H1 (cell line): Measurements from ENCODE around the gene ZNF180. TPM values are rescaled to one million over a fixed set of nuclear protein-coding genes. Genes with fewer than 3 reads are reported as not detected.

Experiments
- CTCF ChIA-PET: fragments of 300-600 bp; sonication (Branson Sonifier 250); formaldehyde crosslinking; loops from one replicate; lab custom pipeline; 2021; ENCODE audit not compliant: partially characterized antibody; lab: Charles Lee
- POLR2A ChIA-PET: fragments of 300-600 bp; sonication (Branson Sonifier 250); formaldehyde crosslinking; loops from one replicate; lab custom pipeline; 2021; ENCODE audit warnings: inconsistent platforms; ENCODE audit not compliant: partially characterized antibody; lab: Charles Lee
- DNase-seq, 2 experiments: peaks; one replicate each; pipeline versions ENCODE4 v3.0.0 to v3.0.0-alpha.2; 2010 to 2022; ENCODE audit warnings: low spot score in 2 of 2, low read depth in 1 of 2, mixed read lengths in 1 of 2
- FAIRE-seq: peaks from 2 replicates; lab custom pipeline; 2011; peaks lifted over from hg19 to GRCh38; lab: Jason Lieb, UNC
- H2AFZ ChIP-seq: 2 replicates; pipeline ENCODE4 v1.8.1; 2012; ENCODE audit warnings: low read length, inconsistent platforms
- H2AK5ac ChIP-seq: 2 replicates; pipeline ENCODE4 v1.6.1; 2013; ENCODE audit warnings: low read depth, low read length
- H2BK120ac ChIP-seq: replicated peaks from 2 replicates; pipeline ENCODE3; 2013; ENCODE audit warnings: low read depth, low read length, inconsistent platforms
- H2BK12ac ChIP-seq: 2 replicates; pipeline ENCODE4 v1.6.1; 2013; ENCODE audit warnings: low read depth, low read length
- H2BK15ac ChIP-seq: 2 replicates; pipeline ENCODE4 v1.6.1; 2013; ENCODE audit warnings: low read length
- H2BK20ac ChIP-seq: 2 replicates; pipeline ENCODE4 v1.6.1; 2013; ENCODE audit warnings: low read length
- H2BK5ac ChIP-seq: 2 replicates; pipeline ENCODE4 v1.6.1; 2013; ENCODE audit warnings: low read depth, low read length
- H3K14ac ChIP-seq: 2 replicates; pipeline ENCODE4 v1.6.1; 2013; ENCODE audit warnings: inconsistent platforms; ENCODE audit not compliant: insufficient read length
- H3K18ac ChIP-seq: 2 replicates; pipeline ENCODE4 v1.6.1; 2013; ENCODE audit warnings: low read length; ENCODE audit errors: extremely low read depth
- H3K23ac ChIP-seq: 2 replicates; pipeline ENCODE4 v1.6.1; 2013; ENCODE audit warnings: inconsistent platforms; ENCODE audit not compliant: insufficient read length
- H3K23me2 ChIP-seq: 2 replicates; pipeline ENCODE4 v1.6.1; 2013; ENCODE audit warnings: low read depth, low read length
- H3K27ac ChIP-seq: 2 replicates; pipeline ENCODE4 v1.6.1; 2011; ENCODE audit warnings: low read depth, low read length, inconsistent platforms
- H3K27me3 ChIP-seq, 4 experiments: replicated peaks in 1 of 4; 1 replicate in 1 of 4; 2 replicates in 3 of 4; pipeline versions ENCODE4 v1.6.1 to v1.8.1; 2011 to 2013; ENCODE audit warnings: low read length in 3 of 4, mild to moderate bottlenecking in 3 of 4, inconsistent platforms in 2 of 4, mixed read lengths in 2 of 4, moderate library complexity in 1 of 4; ENCODE audit not compliant: control insufficient read depth in 3 of 4, insufficient read depth in 3 of 4; ENCODE audit errors: extremely low read depth in 1 of 4
- H3K36me3 ChIP-seq, 4 experiments: 2 replicates each; pipeline versions ENCODE4 v1.6.1 to v1.8.1; 2011 to 2013; ENCODE audit warnings: mild to moderate bottlenecking in 4 of 4, low read length in 3 of 4, moderate library complexity in 2 of 4, control low read depth in 1 of 4, inconsistent platforms in 1 of 4; ENCODE audit not compliant: insufficient read depth in 4 of 4, control insufficient read depth in 2 of 4
- H3K4ac ChIP-seq: replicated peaks from 2 replicates; pipeline ENCODE3; 2013; ENCODE audit warnings: low read length, low read depth, mixed read lengths, inconsistent platforms; ENCODE audit not compliant: insufficient read length
- H3K4me1 ChIP-seq, 4 experiments: replicated peaks in 1 of 4; 1 replicate in 1 of 4; 2 replicates in 3 of 4; pipeline versions ENCODE4 v1.6.1 to v1.8.1; 2011 to 2013; ENCODE audit warnings: low read length in 3 of 4, inconsistent platforms in 2 of 4, mixed read lengths in 1 of 4; ENCODE audit not compliant: insufficient read depth in 4 of 4, control insufficient read depth in 3 of 4
- H3K4me2 ChIP-seq, 2 experiments: 2 replicates each; pipeline versions ENCODE4 v1.6.1 to v1.8.1; 2011 to 2013; ENCODE audit warnings: low read depth in 2 of 2, low read length in 2 of 2, control low read depth in 1 of 2, inconsistent platforms in 1 of 2, mild to moderate bottlenecking in 1 of 2; ENCODE audit not compliant: insufficient read depth in 1 of 2
- H3K4me3 ChIP-seq, 4 experiments: fragments of 200-600, 300-600 bp in 1 of 4; sonication (generic), shearing (Covaris generic), sonication (Bioruptor Twin) in 1 of 4; 2 replicates each; pipeline versions ENCODE4 v1.5.1 to v1.8.1; 2011 to 2016; ENCODE audit warnings: low read length in 4 of 4, low read depth in 3 of 4, control low read depth in 2 of 4, inconsistent platforms in 2 of 4, mild to moderate bottlenecking in 2 of 4, mixed read lengths in 1 of 4, moderate library complexity in 1 of 4; ENCODE audit not compliant: insufficient read depth in 2 of 4; ENCODE audit errors: extremely low read depth in 1 of 4
- H3K56ac ChIP-seq: replicated peaks from 2 replicates; pipeline ENCODE3; 2013; ENCODE audit warnings: low read depth, mild to moderate bottlenecking, mixed read lengths, low read length, inconsistent platforms; ENCODE audit not compliant: insufficient read length
- H3K79me1 ChIP-seq: 2 replicates; pipeline ENCODE4 v1.6.1; 2013; ENCODE audit warnings: low read depth, low read length, control low read depth
- H3K79me2 ChIP-seq, 2 experiments: 2 replicates each; pipeline versions ENCODE4 v1.6.1 to v1.8.1; 2012 to 2013; ENCODE audit warnings: low read length in 2 of 2, mild to moderate bottlenecking in 2 of 2, inconsistent platforms in 1 of 2; ENCODE audit not compliant: insufficient read depth in 2 of 2, control insufficient read depth in 1 of 2
- H3K9ac ChIP-seq, 4 experiments: replicated peaks in 1 of 4; 1 replicate in 1 of 4; 2 replicates in 3 of 4; pipeline versions ENCODE4 v1.6.1 to v1.8.1; 2011 to 2013; ENCODE audit warnings: low read depth in 3 of 4, low read length in 3 of 4, control low read depth in 2 of 4, mild to moderate bottlenecking in 2 of 4, moderate library complexity in 2 of 4, inconsistent platforms in 1 of 4; ENCODE audit errors: extremely low read depth in 1 of 4
- H3K9me3 ChIP-seq, 2 experiments: 2 replicates each; pipeline versions ENCODE4 v1.6.1 to v1.8.1; 2012 to 2013; ENCODE audit warnings: mild to moderate bottlenecking in 2 of 2, moderate library complexity in 2 of 2, control low read depth in 1 of 2, inconsistent platforms in 1 of 2, low read depth in 1 of 2, low read length in 1 of 2, mixed read lengths in 1 of 2; ENCODE audit not compliant: insufficient read depth in 2 of 2
- H4K20me1 ChIP-seq, 2 experiments: replicated peaks in 1 of 2; 2 replicates each; pipeline versions ENCODE3 to v1.8.1; 2011 to 2013; ENCODE audit warnings: inconsistent platforms in 2 of 2, low read length in 2 of 2, mild to moderate bottlenecking in 1 of 2; ENCODE audit not compliant: insufficient read depth in 2 of 2, control insufficient read depth in 1 of 2
- H4K5ac ChIP-seq: 2 replicates; pipeline ENCODE4 v1.6.1; 2013; ENCODE audit warnings: low read length, low read depth, mixed read lengths, inconsistent platforms; ENCODE audit not compliant: insufficient read length
- H4K8ac ChIP-seq: 2 replicates; pipeline ENCODE4 v1.8.0; 2013; ENCODE audit warnings: mild to moderate bottlenecking, moderate library complexity, low read length, inconsistent platforms; ENCODE audit not compliant: insufficient read depth; ENCODE audit errors: extremely low read depth
- H4K91ac ChIP-seq: replicated peaks from 2 replicates; pipeline ENCODE3; 2013; ENCODE audit warnings: low read length, mixed read lengths, inconsistent platforms; ENCODE audit not compliant: insufficient read length
- CREB1 ChIP-seq: IDR thresholded peaks from 2 replicates; pipeline ENCODE4 v1.6.1; 2012; ENCODE audit warnings: inconsistent platforms
- GABPA ChIP-seq: IDR thresholded peaks from 2 replicates; pipeline ENCODE4 v1.6.1; 2011; ENCODE audit warnings: mild to moderate bottlenecking, low read length, moderate library complexity, borderline replicate concordance; ENCODE audit not compliant: insufficient read depth
- HDAC6 ChIP-seq: IDR thresholded peaks from one replicate; pipeline ENCODE4 v1.7.1; 2012; ENCODE audit warnings: low read depth, mild to moderate bottlenecking, inconsistent platforms, low read length, moderate library complexity
- JUN ChIP-seq: IDR thresholded peaks from 2 replicates; pipeline ENCODE4 v1.6.1; 2011; ENCODE audit warnings: low read depth, mild to moderate bottlenecking, improper control_type of control experiment, low read length
- KDM1A ChIP-seq: fragments of 200-600, 300-600 bp; sonication (generic); IDR thresholded peaks from 2 replicates; pipeline ENCODE4 v1.7.1; 2016; ENCODE audit warnings: mild to moderate bottlenecking, low read length, borderline replicate concordance
- KDM5A ChIP-seq: fragments of 200-600 bp; IDR thresholded peaks from 2 replicates; pipeline ENCODE4 v1.7.1; 2012; ENCODE audit warnings: mild to moderate bottlenecking, low read length, inconsistent platforms, mixed read lengths
- NRF1 ChIP-seq: IDR thresholded peaks from 2 replicates; pipeline ENCODE4 v1.6.1; 2011; ENCODE audit warnings: mild to moderate bottlenecking, low read depth, low read length, improper control_type of control experiment
- POLR2A ChIP-seq, 2 experiments: IDR thresholded peaks; 1 replicate in 1 of 2; 2 replicates in 1 of 2; pipeline ENCODE4 v1.6.1; 2011; ENCODE audit warnings: low read depth in 2 of 2, low read length in 2 of 2, mild to moderate bottlenecking in 2 of 2; ENCODE audit errors: control extremely low read depth in 1 of 2
- POU5F1 ChIP-seq: IDR thresholded peaks from 2 replicates; pipeline ENCODE4 v1.6.1; 2011; ENCODE audit warnings: low read depth, mild to moderate bottlenecking, low read length, moderate library complexity
- RAD21 ChIP-seq, 2 experiments: IDR thresholded peaks in 1 of 2; conservative IDR thresholded peaks in 1 of 2; 2 replicates each; pipeline ENCODE4 v1.6.1; 2011; ENCODE audit warnings: low read depth in 2 of 2, low read length in 2 of 2, improper control_type of control experiment in 1 of 2, inconsistent platforms in 1 of 2, mild to moderate bottlenecking in 1 of 2, moderate library complexity in 1 of 2
- SIRT6 ChIP-seq: IDR thresholded peaks from one replicate; pipeline ENCODE4 v1.7.1; 2012; ENCODE audit warnings: low read length, inconsistent platforms
- SP2 ChIP-seq: IDR thresholded peaks from 2 replicates; pipeline ENCODE4 v1.6.1; 2012; ENCODE audit warnings: mild to moderate bottlenecking, low read length, inconsistent platforms
- TAF7 ChIP-seq: optimal IDR thresholded peaks from 2 replicates; pipeline ENCODE3; 2011; ENCODE audit warnings: low read depth, mild to moderate bottlenecking, inconsistent platforms, low read length, moderate library complexity, borderline replicate concordance
- TBP ChIP-seq: IDR thresholded peaks from 2 replicates; pipeline ENCODE4 v1.6.1; 2011; ENCODE audit warnings: low read depth, low read length, improper control_type of control experiment
- TEAD4 ChIP-seq: IDR thresholded peaks from 2 replicates; pipeline ENCODE4 v1.6.1; 2012; ENCODE audit warnings: low read depth, low read length, inconsistent platforms, mixed read lengths
- WGBS, 2 experiments: shearing (Covaris generic) in 1 of 2; methylation state at CpG; one replicate each; pipeline versions ENCODE4 v1.1.6 to v1.1.7; 2013 to 2015; ENCODE audit warnings: low lambda C conversion rate in 2 of 2, mixed read lengths in 2 of 2, inconsistent platforms in 1 of 2, low coverage in 1 of 2, missing lambda C conversion rate in 1 of 2; ENCODE audit not compliant: insufficient replicate concordance in 2 of 2, insufficient coverage in 1 of 2, insufficient read length in 1 of 2; ENCODE audit errors: extremely low coverage in 1 of 2, missing lambda C conversion rate in 1 of 2; 5-methylcytosine and 5-hydroxymethylcytosine counted together
- polyA plus RNA-seq, 7 experiments: library from polyadenylated mRNA; depleted of rRNA in 3 of 7; stranded (reverse) in 5 of 7; unstranded in 2 of 7; fragments of >200 nt in 5 of 7; fragments of 200-250 nt in 2 of 7; gene quantifications; 1 replicate in 5 of 7; 2 replicates in 1 of 7; 4 replicates in 1 of 7; pipeline versions ENCODE4 v1.2.1 to v1.2.3, GENCODE V29; 2011 to 2013; ENCODE audit warnings: missing spikeins in 2 of 7, mixed read lengths in 2 of 7
- total RNA-seq: library from RNA; stranded (reverse); fragmentation: NEBNext Ultra II Directional; extraction: Animal tissue kit (Norgen Biotek cat#: 25700); gene quantifications from 2 replicates; pipeline ENCODE4 v1.2.1, GENCODE V29; 2021
- TF ChIP-seq, protein P1 (sequence below): IDR thresholded peaks from 2 replicates; pipeline ENCODE4 v1.6.1; 2011; ENCODE audit warnings: low read depth, mild to moderate bottlenecking, low read length; ENCODE audit not compliant: insufficient read depth

ZNF180 gene
- total and polyA plus RNA-seq, 2 of the 8 experiments (the other 6 are each of a cell fraction or from before 2014, with no cell fraction given): 1.3 to 8.5 TPM

DNA sequence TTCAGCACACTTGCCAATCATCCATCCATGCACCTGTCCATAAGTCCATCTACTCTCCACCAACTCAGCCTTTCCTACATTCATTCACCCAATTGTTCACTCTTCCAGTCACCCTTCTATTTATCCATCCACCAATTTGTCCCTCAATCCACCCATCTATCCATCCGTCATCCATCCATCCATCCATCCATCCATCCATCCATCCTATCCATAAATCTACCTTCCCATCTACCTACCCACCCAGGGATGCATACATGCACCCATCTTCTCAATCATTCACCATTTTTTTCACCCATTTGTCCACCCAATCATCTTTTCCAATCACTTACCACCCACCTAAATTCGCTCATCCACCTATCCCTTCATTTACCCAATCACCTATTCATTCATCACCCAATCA is 43.7 kb upstream of the ZNF180 start:
- Histone ChIP-seq H4K5ac (no peak overlapping the region), H2AK5ac (no peak overlapping the region), H3K79me1 (no peaks in the 10 kb centered on the region), H2AFZ (no peak overlapping the region), H3K27ac (no peak overlapping the region), H3K4ac (no peak overlapping the region), H3K9ac (no peak overlapping the region), H3K36me3 (no peaks in the 10 kb centered on the region), H4K20me1 (no peaks in the 10 kb centered on the region), H3K14ac (no peak overlapping the region), H2BK5ac (no peak overlapping the region), H2BK12ac (no peak overlapping the region), H3K18ac (no peak overlapping the region), H3K4me1 (no peaks in the 10 kb centered on the region), H2BK120ac (no peak overlapping the region), H2BK20ac (no peak overlapping the region), H2BK15ac (no peak overlapping the region), H3K4me3 (no peak overlapping the region), H3K23ac (no peak overlapping the region), H3K27me3 (no peaks in the 10 kb centered on the region), H4K8ac (no peak overlapping the region), H3K56ac (peak overlapping the region; percentile 34), H3K23me2 (peaks cover 6% of the 10 kb centered on the region; the same call in 1 of the 2 replicates), H3K79me2 (no peaks in the 10 kb centered on the region), H4K91ac (no peak overlapping the region), H3K9me3 (peaks cover 31 to 39% of the 10 kb centered on the region in 2 experiments), H3K4me2 (no peak overlapping the region)
- ChIA-PET POLR2A (no interaction called here), CTCF (interaction anchor here (2.3 kb wide), 1 partner anchor 27 kb away, joined by 7 read pairs; no protein-coding TSS in a partner anchor)
- DNase-seq (no peak), FAIRE-seq (no peak)
- 64 to 100% methylated on average over 1 to 2 of the region's 2 CpGs for WGBS, 2 experiments
- TF ChIP-seq CREB1 (no peak), TAF7 (no peak), POLR2A (IDR thresholded peaks at IDR 0.05; ENCODE audit: control extremely low read depth in 1 of 2, low read depth in 2 of 2, low read length in 2 of 2) (no peak), GABPA (no peak), NRF1 (no peak), KDM5A (no peak), TBP (no peak), RAD21 (IDR thresholded peaks at IDR 0.05 in 1 of 2, conservative IDR thresholded peaks at IDR 0.05 in 1 of 2; ENCODE audit: low read depth in 2 of 2, low read length in 2 of 2) (no peak), POU5F1 (no peak), SIRT6 (no peak), TEAD4 (no peak), SP2 (no peak), JUN (no peak), KDM1A (no peak), HDAC6 (no peak)
- TF ChIP-seq, protein P1, sequence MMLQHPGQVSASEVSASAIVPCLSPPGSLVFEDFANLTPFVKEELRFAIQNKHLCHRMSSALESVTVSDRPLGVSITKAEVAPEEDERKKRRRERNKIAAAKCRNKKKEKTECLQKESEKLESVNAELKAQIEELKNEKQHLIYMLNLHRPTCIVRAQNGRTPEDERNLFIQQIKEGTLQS: no peak
